GM15510 (cell line): Measurements from ENCODE around the gene TSPAN18.

ENCODE experiments used
- POLR2A ChIP-seq: IDR thresholded peaks from 3 replicates; pipeline ENCODE4 v1.6.1; 2011; ENCODE audit warnings: borderline replicate concordance; ENCODE audit not compliant: insufficient read length; ENCODE audit errors: extremely low read depth

The TSPAN18 gene

GRCh38 chr11:44905131-44905866 lies 178.5 kb downstream of the TSPAN18 start:
- TF ChIP-seq POLR2A: no peak

GRCh38 chr11:44906649-44907048 lies 179.9 kb downstream of the TSPAN18 start:
- TF ChIP-seq POLR2A: no peak

- no peak for TF ChIP-seq POLR2A
Measured at GRCh38 chr11:44909557-44909956, 182.8 kb downstream of the TSPAN18 start.

GRCh38 chr11:44910591-44910990 lies 183.8 kb downstream of the TSPAN18 start:
- TF ChIP-seq POLR2A: no peak

GRCh38 chr11:44911029-44911814 lies 184.5 kb downstream of the TSPAN18 start:
- TF ChIP-seq POLR2A: no peak

- TF ChIP-seq POLR2A: no peak
Measured at GRCh38 chr11:44912270-44912987, 185.7 kb downstream of the TSPAN18 start.

GRCh38 chr11:44913502-44913901 lies 186.7 kb downstream of the TSPAN18 start:
- no peak for TF ChIP-seq POLR2A

GRCh38 chr11:44914105-44914504 lies 187.3 kb downstream of the TSPAN18 start:
- no peak for TF ChIP-seq POLR2A

GRCh38 chr11:44915004-44915403 lies 188.2 kb downstream of the TSPAN18 start:
- no peak for TF ChIP-seq POLR2A

- TF ChIP-seq POLR2A: no peak
Measured at GRCh38 chr11:44915621-44916020, 188.9 kb downstream of the TSPAN18 start.

GRCh38 chr11:44916331-44916730 lies 189.6 kb downstream of the TSPAN18 start:
- no peak for TF ChIP-seq POLR2A

GRCh38 chr11:44916801-44917385 lies 190.1 kb downstream of the TSPAN18 start:
- TF ChIP-seq POLR2A: no peak

- TF ChIP-seq POLR2A: no peak
Measured at GRCh38 chr11:44917741-44918140, 191.0 kb downstream of the TSPAN18 start.

- TF ChIP-seq POLR2A: no peak
Measured at GRCh38 chr11:44920451-44920850, 193.7 kb downstream of the TSPAN18 start.

- no peak for TF ChIP-seq POLR2A
Measured at GRCh38 chr11:44923115-44923514, 196.4 kb downstream of the TSPAN18 start.

- TF ChIP-seq POLR2A: no peak
Measured at GRCh38 chr11:44923806-44924205, 197.0 kb downstream of the TSPAN18 start.

GRCh38 chr11:44926036-44926435 lies 199.3 kb downstream of the TSPAN18 start:
- TF ChIP-seq POLR2A: no peak
